GM12878 (cell line): ENCODE results near the gene ARHGEF37.

Source experiments
- GABPA ChIP-seq: IDR thresholded peaks from 2 replicates; pipeline ENCODE4 v1.6.1; 2014; ENCODE audit warnings: antibody characterized with exemption, low read depth, mild to moderate bottlenecking, inconsistent platforms
- POLR2A ChIP-seq: IDR thresholded peaks from 2 replicates; pipeline ENCODE4 v1.6.1; 2011; ENCODE audit warnings: low read depth, mild to moderate bottlenecking, low read length
- TARDBP ChIP-seq: IDR thresholded peaks from 2 replicates; pipeline ENCODE4 v1.6.1; 2016; ENCODE audit warnings: borderline replicate concordance
- TF ChIP-seq, protein P1 (sequence below): IDR thresholded peaks from 2 replicates; pipeline ENCODE4 v1.6.1; 2012; ENCODE audit warnings: low read depth, low read length, improper control_type of control experiment

DNA sequence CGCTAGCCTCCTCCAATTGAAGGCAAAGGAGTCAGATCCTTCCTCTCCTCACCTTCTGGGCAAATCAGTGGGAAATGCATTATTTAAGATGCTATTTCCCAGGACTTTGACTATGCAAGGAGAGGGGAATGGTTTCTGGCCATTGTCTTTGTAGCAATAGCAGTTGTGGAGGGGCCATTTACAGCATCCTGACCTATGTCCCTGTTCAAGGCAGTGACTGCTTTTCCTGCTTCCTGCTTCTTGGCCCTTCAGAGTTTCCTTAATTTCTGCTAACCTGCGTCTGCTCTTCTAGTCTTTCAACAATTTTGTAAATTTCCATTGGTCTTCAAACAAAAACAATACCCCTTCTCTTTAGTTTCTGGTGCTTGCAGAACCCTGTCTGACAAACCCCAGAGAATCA lies 76.0 kb downstream of the ARHGEF37 start:
- TF ChIP-seq TARDBP (no peak), POLR2A (no peak), GABPA (no peak)
- TF ChIP-seq, protein P1, sequence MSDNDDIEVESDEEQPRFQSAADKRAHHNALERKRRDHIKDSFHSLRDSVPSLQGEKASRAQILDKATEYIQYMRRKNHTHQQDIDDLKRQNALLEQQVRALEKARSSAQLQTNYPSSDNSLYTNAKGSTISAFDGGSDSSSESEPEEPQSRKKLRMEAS = no peak
